ENCODE results near the gene UFC1.

The UFC1 gene

DNA sequence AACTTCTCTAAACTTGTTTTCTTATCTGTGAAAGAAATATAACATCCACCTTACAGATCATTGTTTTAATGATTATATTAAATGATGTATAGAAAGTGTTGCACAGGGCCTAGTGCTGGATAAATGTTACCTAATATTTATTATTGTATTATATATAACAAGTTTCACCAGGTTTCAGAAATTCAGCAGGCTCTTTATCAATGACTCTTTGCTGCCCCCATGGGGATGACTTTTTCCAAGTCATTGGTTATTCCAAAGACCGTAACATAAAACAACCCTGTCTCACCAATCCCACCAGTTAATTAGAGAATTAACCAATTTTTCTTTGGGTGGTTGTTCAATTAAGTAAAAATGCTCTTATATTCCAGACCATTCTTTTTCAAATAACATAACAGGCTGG, 14.0 kb upstream of the UFC1 start:
- H3K4me1 ChIP-seq (ENCODE audit: control insufficient read depth, low read length): no peaks in the 10 kb centered on the region

DNA sequence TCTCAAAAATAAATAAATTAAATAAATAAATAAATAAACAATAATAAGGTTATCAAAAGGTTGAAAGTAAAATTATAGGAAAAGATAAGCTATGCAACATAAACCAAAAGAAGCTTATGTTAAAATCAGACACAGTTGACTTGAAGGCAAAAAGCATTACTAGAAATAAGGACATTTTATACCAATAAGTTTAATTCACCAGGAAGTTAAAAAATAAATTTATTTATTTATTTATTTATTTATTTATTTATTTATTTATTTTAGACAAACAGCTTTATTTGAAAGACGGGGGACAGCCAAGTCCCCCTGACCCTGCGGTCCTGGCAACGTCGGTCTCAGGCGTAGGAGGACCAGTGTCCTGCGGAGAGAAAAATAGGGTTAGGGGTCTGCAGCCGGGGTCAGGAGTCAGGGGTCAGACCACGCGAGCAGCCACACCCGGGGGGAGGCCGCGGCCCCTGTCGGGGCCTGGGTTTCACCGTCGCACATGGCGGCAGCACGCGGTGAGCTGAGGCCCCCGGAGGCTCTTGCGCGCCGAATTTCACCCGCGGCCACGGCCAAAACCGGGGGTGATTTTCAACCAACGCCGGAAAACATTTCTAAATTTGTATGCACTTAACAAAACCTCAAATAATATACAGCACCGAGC, 12.9 kb upstream of the UFC1 start:
- no peaks in the 10 kb centered on the region for H3K4me1 ChIP-seq (ENCODE audit: control insufficient read depth, low read length)
- no peaks in the 10 kb centered on the region for H3K9me3 ChIP-seq (ENCODE audit: control insufficient read depth, insufficient read depth, low read length)
- H3K27ac ChIP-seq (ENCODE audit: low read depth, low read length): no peak overlapping the region
- H3K4me3 ChIP-seq (ENCODE audit: low read length): no peak overlapping the region
- H3K9me2 ChIP-seq (replicated peaks; ENCODE audit: control insufficient read depth, low read length): no peaks in the 10 kb centered on the region
- H3K79me2 ChIP-seq (ENCODE audit: control insufficient read depth, low read length): no peaks in the 10 kb centered on the region
- no peak for TF ChIP-seq EZH2phosphoT487 (IDR thresholded peaks at IDR 0.05; ENCODE audit: borderline replicate concordance, low read length)
- TF ChIP-seq, protein P1, sequence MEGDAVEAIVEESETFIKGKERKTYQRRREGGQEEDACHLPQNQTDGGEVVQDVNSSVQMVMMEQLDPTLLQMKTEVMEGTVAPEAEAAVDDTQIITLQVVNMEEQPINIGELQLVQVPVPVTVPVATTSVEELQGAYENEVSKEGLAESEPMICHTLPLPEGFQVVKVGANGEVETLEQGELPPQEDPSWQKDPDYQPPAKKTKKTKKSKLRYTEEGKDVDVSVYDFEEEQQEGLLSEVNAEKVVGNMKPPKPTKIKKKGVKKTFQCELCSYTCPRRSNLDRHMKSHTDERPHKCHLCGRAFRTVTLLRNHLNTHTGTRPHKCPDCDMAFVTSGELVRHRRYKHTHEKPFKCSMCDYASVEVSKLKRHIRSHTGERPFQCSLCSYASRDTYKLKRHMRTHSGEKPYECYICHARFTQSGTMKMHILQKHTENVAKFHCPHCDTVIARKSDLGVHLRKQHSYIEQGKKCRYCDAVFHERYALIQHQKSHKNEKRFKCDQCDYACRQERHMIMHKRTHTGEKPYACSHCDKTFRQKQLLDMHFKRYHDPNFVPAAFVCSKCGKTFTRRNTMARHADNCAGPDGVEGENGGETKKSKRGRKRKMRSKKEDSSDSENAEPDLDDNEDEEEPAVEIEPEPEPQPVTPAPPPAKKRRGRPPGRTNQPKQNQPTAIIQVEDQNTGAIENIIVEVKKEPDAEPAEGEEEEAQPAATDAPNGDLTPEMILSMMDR (IDR thresholded peaks at IDR 0.05; ENCODE audit: low read depth, low read length, poor library complexity, severe bottlenecking): no peak
- no peaks in the 10 kb centered on the region for H3K36me3 ChIP-seq (ENCODE audit: control insufficient read depth, low read length)
- no peaks in the 10 kb centered on the region for H4K20me1 ChIP-seq (ENCODE audit: control insufficient read depth, insufficient read depth, low read depth, low read length)
- no peaks in the 10 kb centered on the region for H3K27me3 ChIP-seq (ENCODE audit: control insufficient read depth, low read length)
- H3K4me2 ChIP-seq (ENCODE audit: low read length): no peak overlapping the region
- H3F3A ChIP-seq (ENCODE audit: control insufficient read depth, insufficient read depth): peaks cover 9% of the 10 kb centered on the region; the same call in 1 of the 2 replicates

More for the DNA sequence above, 14.0 kb upstream of the UFC1 start:
- H4K20me1 ChIP-seq (ENCODE audit: control insufficient read depth, insufficient read depth, low read depth, low read length): no peaks in the 10 kb centered on the region
- no peaks in the 10 kb centered on the region for H3K9me3 ChIP-seq (ENCODE audit: control insufficient read depth, insufficient read depth, low read length)
- no peak overlapping the region for H3K27ac ChIP-seq (ENCODE audit: low read depth, low read length)
- H3K4me3 ChIP-seq (ENCODE audit: low read length): no peak overlapping the region
- H3K79me2 ChIP-seq (ENCODE audit: control insufficient read depth, low read length): peaks cover 5% of the 10 kb centered on the region; the same call in 1 of the 2 replicates
- peaks cover 2% of the 10 kb centered on the region; the same call in 1 of the 2 replicates for H3K36me3 ChIP-seq (ENCODE audit: control insufficient read depth, low read length)
- no peaks in the 10 kb centered on the region for H3K27me3 ChIP-seq (ENCODE audit: control insufficient read depth, low read length)
- H3K4me2 ChIP-seq (ENCODE audit: low read length): no peak overlapping the region
- TF ChIP-seq, protein P1 (IDR thresholded peaks at IDR 0.05; ENCODE audit: low read depth, low read length, poor library complexity, severe bottlenecking): peak; percentile 46
- TF ChIP-seq EZH2phosphoT487 (IDR thresholded peaks at IDR 0.05; ENCODE audit: borderline replicate concordance, low read length): no peak
- no peaks in the 10 kb centered on the region for H3K9me2 ChIP-seq (replicated peaks; ENCODE audit: control insufficient read depth, low read length)
- peaks cover 9% of the 10 kb centered on the region; the same call in 1 of the 2 replicates for H3F3A ChIP-seq (ENCODE audit: control insufficient read depth, insufficient read depth)

DNA sequence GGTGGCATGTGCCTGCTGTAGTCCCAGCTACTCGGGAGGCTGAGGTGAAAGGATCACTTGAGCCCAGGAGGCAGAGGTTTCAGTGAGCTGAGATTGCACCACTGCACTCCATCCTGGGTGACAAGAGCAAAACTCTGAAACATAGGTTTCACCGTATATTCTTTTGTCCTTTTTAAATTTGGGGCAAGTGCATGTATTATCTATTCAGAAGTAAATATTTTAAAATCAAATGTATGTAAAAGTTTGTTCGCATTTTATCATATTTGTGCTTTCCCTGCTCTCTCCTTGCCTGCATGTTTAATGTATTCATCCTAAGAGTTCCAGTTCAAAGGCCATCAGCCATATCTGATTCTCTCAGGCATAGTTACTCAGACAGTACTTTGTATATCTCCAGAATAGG, 7.9 kb upstream of the UFC1 start:
- Histone ChIP-seq H3K9me3 (ENCODE audit: control insufficient read depth, insufficient read depth, low read length) (no peaks in the 10 kb centered on the region), H3K4me2 (ENCODE audit: low read length) (no peak overlapping the region), H3K27me3 (ENCODE audit: control insufficient read depth, low read length) (no peaks in the 10 kb centered on the region), H3K4me3 (ENCODE audit: low read length) (no peak overlapping the region), H3K27ac (ENCODE audit: low read depth, low read length) (no peak overlapping the region), H3F3A (ENCODE audit: control insufficient read depth, insufficient read depth) (no peaks in the 10 kb centered on the region), H3K4me1 (ENCODE audit: control insufficient read depth, low read length) (no peaks in the 10 kb centered on the region), H3K79me2 (ENCODE audit: control insufficient read depth, low read length) (no peaks in the 10 kb centered on the region), H3K36me3 (ENCODE audit: control insufficient read depth, low read length) (no peaks in the 10 kb centered on the region), H4K20me1 (ENCODE audit: control insufficient read depth, insufficient read depth, low read depth, low read length) (no peaks in the 10 kb centered on the region), H3K9me2 (replicated peaks; ENCODE audit: control insufficient read depth, low read length) (no peaks in the 10 kb centered on the region)
- TF ChIP-seq, protein P1 (IDR thresholded peaks at IDR 0.05; ENCODE audit: low read depth, low read length, poor library complexity, severe bottlenecking): no peak
- no peak for TF ChIP-seq EZH2phosphoT487 (IDR thresholded peaks at IDR 0.05; ENCODE audit: borderline replicate concordance, low read length)

All from DOHH2 (cell line).